Body of pancreas (tissue), 4 donors: Measurements from ENCODE around the gene TTC28. TPM values are rescaled to one million over a fixed set of nuclear protein-coding genes. Genes with fewer than 3 reads are reported as not detected.

ENCODE experiments used
- ATAC-seq: fragments of 150-250 bp; one replicate; pipeline ENCODE4 v1.9.1; 2016
- DNase-seq, 4 donors: peaks; one replicate each; pipeline ENCODE4 v3.0.0-alpha.2; 2019
- H3K27ac ChIP-seq, 4 donors: fragments of 200-600 bp; sonication (generic); 1 replicate in 3 of 4; 2 replicates in 1 of 4; pipeline versions ENCODE4 v1.5.1 to v1.6.1; 2016 to 2019; ENCODE audit warnings: mild to moderate bottlenecking in 1 of 4, mixed read lengths in 1 of 4, moderate library complexity in 1 of 4
- H3K27me3 ChIP-seq, 2 donors: fragments of 200-600 bp; sonication (generic); one replicate each; pipeline ENCODE4 v1.6.0; 2016; ENCODE audit warnings: mild to moderate bottlenecking in 1 of 2
- H3K36me3 ChIP-seq, 2 donors: fragments of 200-600 bp; sonication (generic); replicated peaks in 1 of 2; 2 replicates each; pipeline ENCODE4 v1.5.1; 2016; ENCODE audit warnings: low read depth in 2 of 2; ENCODE audit not compliant: insufficient read depth in 1 of 2
- H3K4me1 ChIP-seq: fragments of 200-600 bp; sonication (generic); one replicate; pipeline ENCODE4 v1.6.0; 2016
- H3K4me3 ChIP-seq, 2 donors: fragments of 200-600 bp; sonication (generic); 1 replicate in 1 of 2; 2 replicates in 1 of 2; pipeline ENCODE4 v1.5.1; 2016 to 2019
- H3K9me3 ChIP-seq, 3 donors: fragments of 200-600 bp; sonication (generic); 1 replicate in 2 of 3; 2 replicates in 1 of 3; pipeline ENCODE4 v1.5.1; 2016
- CTCF ChIP-seq, 7 experiments: fragments of 450-650 bp in 4 of 7; fragments of 200-600 bp in 3 of 7; sonication (generic) in 3 of 7; IDR thresholded peaks; one replicate each; pipeline ENCODE4 v1.5.1; 2016 to 2019; ENCODE audit warnings: antibody characterized with exemption in 7 of 7
- POLR2A ChIP-seq, 3 donors: fragments of 450-650 bp; IDR thresholded peaks; one replicate each; pipeline ENCODE4 v1.6.1; 2016; ENCODE audit warnings: antibody characterized with exemption in 3 of 3, mild to moderate bottlenecking in 2 of 3
- WGBS, 2 donors: methylation state at CpG; one replicate each; pipeline ENCODE4 v1.1.5; 2017; 5-methylcytosine and 5-hydroxymethylcytosine counted together
- intact Hi-C: fragments of 100-400 bp; cut with DNase I; formaldehyde crosslinking; loops from one replicate; pipeline ENCODE4 v1.15.1; 2023
- total RNA-seq, 2 donors: library from RNA; depleted of rRNA; stranded (reverse); fragments of >200 nt; gene quantifications; one replicate each; pipeline ENCODE4 v1.1.0, GENCODE V29; 2016

Gene TTC28
- total RNA-seq, 2 donors from 2014 or later: 21.0 to 87.3 TPM

GRCh38 chr22:28058036-28058435, 621.6 kb downstream of the TTC28 start:
- no peak for DNase-seq
- H3K27me3 ChIP-seq: no peaks in the 10 kb centered on the region
- intact Hi-C loops: loop anchor here (10.0 kb wide), 1 partner anchor 537 kb away; no protein-coding TSS in a partner anchor

GRCh38 chr22:28054819-28055208, 624.8 kb downstream of the TTC28 start:
- no peak for DNase-seq
- intact Hi-C loops: loop anchor here (10.0 kb wide), 1 partner anchor 540 kb away; no protein-coding TSS in a partner anchor
- Histone ChIP-seq H3K4me1 (no peaks in the 10 kb centered on the region), H3K27me3 (no peaks in the 10 kb centered on the region), H3K27ac (no peak overlapping the region), H3K9me3 (no peaks in the 10 kb centered on the region), H3K4me3 (no peak overlapping the region), H3K36me3 (no peaks in the 10 kb centered on the region)
- WGBS, 2 donors: 88 to 90% methylated on average over 1 of the region's 1 CpG
- TF ChIP-seq CTCF (IDR thresholded peaks at IDR 0.05) (no peak), POLR2A (IDR thresholded peaks at IDR 0.05) (no peak)
- no peak for ATAC-seq

More at GRCh38 chr22:28058036-28058435, 621.6 kb downstream of the TTC28 start:
- H3K9me3 ChIP-seq: no peaks in the 10 kb centered on the region
- no peak overlapping the region for H3K27ac ChIP-seq
- TF ChIP-seq POLR2A (IDR thresholded peaks at IDR 0.05) (no peak), CTCF (IDR thresholded peaks at IDR 0.05) (no peak)
- H3K36me3 ChIP-seq: no peaks in the 10 kb centered on the region
- H3K4me3 ChIP-seq: no peak overlapping the region
- ATAC-seq: no peak
- WGBS, 2 donors: 91 to 95% methylated on average over 2 of the region's 2 CpGs
- no peaks in the 10 kb centered on the region for H3K4me1 ChIP-seq

GRCh38 chr22:28053896-28054818, 625.5 kb downstream of the TTC28 start:
- Histone ChIP-seq H3K4me3 (no peak overlapping the region), H3K27me3 (no peaks in the 10 kb centered on the region), H3K27ac (no peak overlapping the region), H3K4me1 (no peaks in the 10 kb centered on the region), H3K9me3 (no peaks in the 10 kb centered on the region), H3K36me3 (no peaks in the 10 kb centered on the region)
- WGBS, 2 donors: 77 to 81% methylated on average over 6 of the region's 6 CpGs
- ATAC-seq (no peak), DNase-seq (no peak)
- TF ChIP-seq CTCF (IDR thresholded peaks at IDR 0.05): no peak
- TF ChIP-seq POLR2A (IDR thresholded peaks at IDR 0.05): no peak
- intact Hi-C loops: loop anchor here (10.0 kb wide), 1 partner anchor 541 kb away; no protein-coding TSS in a partner anchor

- Histone ChIP-seq H3K27ac (no peak overlapping the region), H3K36me3 (no peaks in the 10 kb centered on the region), H3K27me3 (no peaks in the 10 kb centered on the region), H3K4me1 (no peaks in the 10 kb centered on the region), H3K4me3 (no peak overlapping the region), H3K9me3 (no peaks in the 10 kb centered on the region)
- ATAC-seq: no peak
- 88 to 89% methylated on average over 9 of the region's 9 CpGs for WGBS, 2 donors
- DNase-seq: no peak
- intact Hi-C loops: loop anchor here (10.0 kb wide), 1 partner anchor 542 kb away; no protein-coding TSS in a partner anchor
- TF ChIP-seq CTCF (IDR thresholded peaks at IDR 0.05) (no peak), POLR2A (IDR thresholded peaks at IDR 0.05) (no peak)
These were observed 626.8 kb downstream of the TTC28 start for GRCh38 chr22:28052825-28053269.
